SK-N-SH (cell line): ENCODE results near the gene RAB33A. TPM values are rescaled to one million over a fixed set of nuclear protein-coding genes. Genes with fewer than 3 reads are reported as not detected.

Source experiments
- CTCF ChIA-PET: fragments of 300-600, 350-600 bp; formaldehyde crosslinking; extraction: SDS; loops from one replicate; lab custom pipeline; 2021; lab: Yijun Ruan, JAX
- POLR2A ChIA-PET: fragments of 350-600 bp; sonication (Branson Sonifier 250); formaldehyde crosslinking; extraction: SDS; loops from one replicate; lab custom pipeline; 2020; ENCODE audit warnings: antibody characterized with exemption, inconsistent platforms; lab: Yijun Ruan, JAX
- DNase-seq: peaks from one replicate; pipeline ENCODE4 v3.0.0; 2012
- H2AFZ ChIP-seq: fragments of 200-600 bp; sonication (generic); 2 replicates; pipeline ENCODE4 v1.8.1; 2016; ENCODE audit warnings: antibody characterized with exemption, mild to moderate bottlenecking, low read depth
- H3F3A ChIP-seq: fragments of 200-600 bp; sonication (generic); replicated peaks from 2 replicates; pipeline ENCODE3; 2016; ENCODE audit warnings: antibody characterized with exemption, mild to moderate bottlenecking; ENCODE audit not compliant: insufficient read depth
- H3K27ac ChIP-seq, 2 experiments: fragments of 200-500 bp in 1 of 2; fragments of 200-600 bp in 1 of 2; sonication (Bioruptor generic) in 1 of 2; sonication (generic), shearing (Covaris generic) in 1 of 2; 2 replicates each; pipeline versions ENCODE4 v1.5.1 to v1.6.1; 2014 to 2016; ENCODE audit warnings: low read depth in 2 of 2, inconsistent platforms in 1 of 2, low read length in 1 of 2, mild to moderate bottlenecking in 1 of 2, mixed read lengths in 1 of 2
- H3K27me3 ChIP-seq: fragments of 200-600 bp; sonication (generic), shearing (Covaris generic); 2 replicates; pipeline ENCODE4 v1.6.1; 2016; ENCODE audit warnings: mixed run types; ENCODE audit not compliant: insufficient read depth
- H3K36me3 ChIP-seq, 2 experiments: fragments of 200-500 bp in 1 of 2; fragments of 200-600 bp in 1 of 2; sonication (Bioruptor generic) in 1 of 2; sonication (generic) in 1 of 2; replicated peaks in 1 of 2; 2 replicates each; pipeline versions ENCODE3 to v1.5.1; 2014 to 2016; ENCODE audit warnings: low read length in 1 of 2, mild to moderate bottlenecking in 1 of 2; ENCODE audit not compliant: insufficient read depth in 2 of 2, control insufficient read depth in 1 of 2
- H3K4me1 ChIP-seq, 2 experiments: fragments of 200-500 bp in 1 of 2; fragments of 200-600 bp in 1 of 2; sonication (Bioruptor generic) in 1 of 2; sonication (generic), shearing (Covaris generic) in 1 of 2; 2 replicates each; pipeline versions ENCODE4 v1.5.1 to v1.6.1; 2014 to 2016; ENCODE audit warnings: low read depth in 1 of 2, low read length in 1 of 2, mixed run types in 1 of 2; ENCODE audit not compliant: insufficient read depth in 2 of 2, control insufficient read depth in 1 of 2
- H3K4me2 ChIP-seq: fragments of 200-600 bp; sonication (generic), shearing (Covaris generic); 2 replicates; pipeline ENCODE4 v1.6.1; 2017; ENCODE audit warnings: mixed run types
- H3K4me3 ChIP-seq, 2 experiments: fragments of 200-500 bp in 1 of 2; fragments of 200-600 bp in 1 of 2; sonication (Bioruptor generic) in 1 of 2; sonication (generic), shearing (Covaris generic) in 1 of 2; 2 replicates each; pipeline versions ENCODE4 v1.5.1 to v1.8.1; 2014 to 2016; ENCODE audit warnings: low read depth in 2 of 2, inconsistent platforms in 1 of 2, low read length in 1 of 2, mild to moderate bottlenecking in 1 of 2, mixed read lengths in 1 of 2, moderate library complexity in 1 of 2
- H3K79me2 ChIP-seq: fragments of 200-600 bp; sonication (generic); 2 replicates; pipeline ENCODE4 v1.8.1; 2017; ENCODE audit warnings: mild to moderate bottlenecking; ENCODE audit not compliant: insufficient read depth
- H3K9ac ChIP-seq: fragments of 200-600 bp; sonication (generic); 2 replicates; pipeline ENCODE4 v1.6.1; 2017; ENCODE audit warnings: mixed run types
- H3K9me2 ChIP-seq: fragments of 200-600 bp; sonication (generic); 2 replicates; pipeline ENCODE4 v1.6.1; 2017; ENCODE audit warnings: mixed run types
- H3K9me3 ChIP-seq: fragments of 200-600 bp; sonication (generic); 2 replicates; pipeline ENCODE4 v1.6.1; 2017; ENCODE audit warnings: mixed run types, mild to moderate bottlenecking, moderate library complexity
- H4K20me1 ChIP-seq: fragments of 200-600 bp; sonication (generic); 2 replicates; pipeline ENCODE4 v1.6.1; 2017; ENCODE audit warnings: mild to moderate bottlenecking, mixed run types; ENCODE audit not compliant: insufficient read depth
- CTCF ChIP-seq: fragments of 200-600 bp; sonication (generic); IDR thresholded peaks from 2 replicates; pipeline ENCODE4 v1.6.1; 2017; ENCODE audit warnings: antibody characterized with exemption, mild to moderate bottlenecking, moderate library complexity
- EP300 ChIP-seq, 2 experiments: IDR thresholded peaks; 2 replicates each; pipeline versions ENCODE4 v1.4.0 to v1.6.1; 2012; ENCODE audit warnings: borderline replicate concordance in 1 of 2, low read depth in 1 of 2, low read length in 1 of 2
- EZH2phosphoT487 ChIP-seq: fragments of 200-600 bp; sonication (generic); IDR thresholded peaks from 2 replicates; pipeline ENCODE4 v1.6.1; 2017; ENCODE audit warnings: low read depth, mixed run types, mild to moderate bottlenecking, antibody characterized with exemption, moderate library complexity, borderline replicate concordance
- FOSL2 ChIP-seq: IDR thresholded peaks from 2 replicates; pipeline ENCODE4 v1.4.0; 2012; ENCODE audit warnings: low read depth, mild to moderate bottlenecking, moderate library complexity, borderline replicate concordance
- FOXJ3 ChIP-seq: sonication (generic); formaldehyde crosslinking; IDR thresholded peaks from 2 replicates; pipeline ENCODE4 v1.5.1; 2020; ENCODE audit warnings: mild to moderate bottlenecking, missing genetic modification reagents
- GATA2 ChIP-seq: sonication (generic); formaldehyde crosslinking; IDR thresholded peaks from 2 replicates; pipeline ENCODE4 v1.5.0; 2020; ENCODE audit warnings: mild to moderate bottlenecking, missing genetic modification reagents
- IRF3 ChIP-seq: fragments of 150-350 bp; IDR thresholded peaks from 2 replicates; pipeline ENCODE4 v1.6.1; 2016; ENCODE audit warnings: mild to moderate bottlenecking, low read depth, low read length
- MEF2A ChIP-seq: IDR thresholded peaks from 2 replicates; pipeline ENCODE4 v1.4.0; 2012; ENCODE audit warnings: low read depth, borderline replicate concordance
- NFIC ChIP-seq: IDR thresholded peaks from 2 replicates; pipeline ENCODE4 v1.4.0; 2012; ENCODE audit warnings: borderline replicate concordance
- NRF1 ChIP-seq: IDR thresholded peaks from 2 replicates; pipeline ENCODE4 v1.6.1; 2012; ENCODE audit warnings: low read depth, mild to moderate bottlenecking, low read length
- POLR2AphosphoS5 ChIP-seq: IDR thresholded peaks from 2 replicates; pipeline ENCODE4 v1.6.1; 2012; ENCODE audit warnings: low read depth, low read length
- RAD21 ChIP-seq: IDR thresholded peaks from 2 replicates; pipeline ENCODE4 v1.6.1; 2012; ENCODE audit warnings: mild to moderate bottlenecking, low read length
- RCOR1 ChIP-seq: fragments of 150-350 bp; IDR thresholded peaks from 2 replicates; pipeline ENCODE4 v1.6.1; 2017; ENCODE audit warnings: antibody characterized with exemption, low read length
- REST ChIP-seq: IDR thresholded peaks from 2 replicates; pipeline ENCODE4 v1.6.1; 2012; ENCODE audit warnings: mild to moderate bottlenecking, low read depth, low read length, moderate library complexity
- RXRA ChIP-seq: IDR thresholded peaks from 2 replicates; pipeline ENCODE4 v1.4.0; 2012; ENCODE audit warnings: low read depth, mild to moderate bottlenecking, borderline replicate concordance
- TCF12 ChIP-seq: IDR thresholded peaks from 2 replicates; pipeline ENCODE4 v1.4.0; 2012
- TEAD4 ChIP-seq: IDR thresholded peaks from 2 replicates; pipeline ENCODE4 v1.4.0; 2012; ENCODE audit warnings: mild to moderate bottlenecking, borderline replicate concordance; ENCODE audit not compliant: insufficient read depth
- USF2 ChIP-seq: fragments of 150-350 bp; IDR thresholded peaks from 2 replicates; pipeline ENCODE4 v1.6.1; 2017; ENCODE audit warnings: antibody characterized with exemption, low read length, low read depth, borderline replicate concordance
- WGBS: methylation state at CpG from one replicate; pipeline ENCODE4 v1.1.6; 2017; ENCODE audit warnings: low lambda C conversion rate; 5-methylcytosine and 5-hydroxymethylcytosine counted together
- polyA plus RNA-seq, 3 experiments: library from polyadenylated mRNA; depleted of rRNA; stranded (reverse); fragments of >200 nt; gene quantifications; 2 replicates each; pipeline ENCODE4 v1.2.3, GENCODE V29; 2012

Gene RAB33A
- polyA plus RNA-seq, 1 of the 3 experiments (the other 2 are of a cell fraction) = 1.2 TPM

- Histone ChIP-seq H3K9me3 (no peaks in the 10 kb centered on the region), H3K79me2 (peaks cover 50% of the 10 kb centered on the region), H3K27me3 (no peaks in the 10 kb centered on the region), H3K4me2 (no peak overlapping the region), H2AFZ (no peak overlapping the region), H3K27ac (no peak overlapping the region), H3K9ac (no peak overlapping the region), H3K4me1 (peaks cover 0 to 12% of the 10 kb centered on the region in 2 experiments; a peak in 2 of 4 replicates), H3F3A (no peaks in the 10 kb centered on the region), H4K20me1 (no peaks in the 10 kb centered on the region), H3K4me3 (no peak overlapping the region), H3K9me2 (no peaks in the 10 kb centered on the region), H3K36me3 (no peaks in the 10 kb centered on the region)
- ChIA-PET POLR2A (no interaction called here), CTCF (interaction anchor here (2.2 kb wide), 1 partner anchor 9 kb away, joined by 5 read pairs; no protein-coding TSS in a partner anchor)
- WGBS = 52% methylated on average over 6 of the region's 6 CpGs
- no peak for TF ChIP-seq RCOR1
- TF ChIP-seq TEAD4 = no peak
- no peak for TF ChIP-seq EP300 (IDR thresholded peaks at IDR 0.05; ENCODE audit: borderline replicate concordance in 1 of 2, low read depth in 1 of 2, low read length in 1 of 2)
- no peak for TF ChIP-seq RAD21
- no peak for TF ChIP-seq NFIC
- TF ChIP-seq EZH2phosphoT487 = no peak
- TF ChIP-seq GATA2 (CRISPR knock-in tag) = no peak
- TF ChIP-seq FOSL2 = no peak
- TF ChIP-seq POLR2AphosphoS5 = no peak
- TF ChIP-seq CTCF = no peak
- no peak for TF ChIP-seq RXRA
- TF ChIP-seq NRF1 = no peak
- TF ChIP-seq MEF2A = no peak
- TF ChIP-seq REST = no peak
- TF ChIP-seq FOXJ3 (CRISPR knock-in tag) = no peak
- TF ChIP-seq IRF3 = no peak
- no peak for TF ChIP-seq TCF12
- TF ChIP-seq USF2 = no peak
- no peak for DNase-seq
Observed at GRCh38 chrX:130162094-130162735, 9.5 kb upstream of the RAB33A start.
